ENCODE results near the gene DNM3.
"Not testable (repeated sequence)": the region's sequence is repeated elsewhere in the genome, so short reads cannot be mapped to it uniquely, and the experiment has no call there.

Gene DNM3

DNA sequence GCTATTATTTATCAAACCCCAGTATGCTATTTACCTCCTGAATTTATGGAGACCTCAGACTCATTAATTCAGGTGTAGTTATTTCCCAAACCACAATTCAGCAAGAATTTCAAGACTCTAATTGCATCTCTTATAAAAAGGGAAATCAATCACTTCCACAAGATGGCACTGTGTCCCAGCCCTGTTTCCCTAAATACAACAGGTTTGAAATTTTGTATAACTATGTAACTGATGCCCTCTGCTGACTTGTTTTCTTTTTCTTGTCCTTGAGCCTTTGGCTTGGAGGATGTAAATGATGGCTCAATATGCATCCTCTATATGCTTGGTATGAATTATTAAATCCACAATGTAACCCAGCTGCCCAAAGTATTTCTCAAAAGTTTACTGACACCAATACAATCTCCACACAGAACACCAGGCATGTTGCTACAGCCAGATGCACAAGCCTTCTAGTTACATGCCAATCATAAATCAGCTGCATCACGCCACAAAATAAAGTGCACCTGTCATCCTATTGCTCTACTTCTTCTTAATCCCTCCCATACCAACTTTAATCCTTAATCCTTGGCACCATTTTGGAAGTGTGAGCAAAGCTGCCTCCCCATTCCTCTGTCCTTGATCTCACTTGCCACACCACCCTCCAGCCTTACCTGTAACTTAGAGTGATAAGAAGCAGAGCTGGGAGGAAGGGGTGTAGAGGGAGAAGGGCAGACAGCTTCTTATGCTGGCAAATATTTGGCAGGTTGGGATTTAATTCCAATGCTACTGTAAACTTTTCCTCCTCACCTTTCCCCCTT, 588.2 kb downstream of the DNM3 start:
- TF ChIP-seq, protein P1, sequence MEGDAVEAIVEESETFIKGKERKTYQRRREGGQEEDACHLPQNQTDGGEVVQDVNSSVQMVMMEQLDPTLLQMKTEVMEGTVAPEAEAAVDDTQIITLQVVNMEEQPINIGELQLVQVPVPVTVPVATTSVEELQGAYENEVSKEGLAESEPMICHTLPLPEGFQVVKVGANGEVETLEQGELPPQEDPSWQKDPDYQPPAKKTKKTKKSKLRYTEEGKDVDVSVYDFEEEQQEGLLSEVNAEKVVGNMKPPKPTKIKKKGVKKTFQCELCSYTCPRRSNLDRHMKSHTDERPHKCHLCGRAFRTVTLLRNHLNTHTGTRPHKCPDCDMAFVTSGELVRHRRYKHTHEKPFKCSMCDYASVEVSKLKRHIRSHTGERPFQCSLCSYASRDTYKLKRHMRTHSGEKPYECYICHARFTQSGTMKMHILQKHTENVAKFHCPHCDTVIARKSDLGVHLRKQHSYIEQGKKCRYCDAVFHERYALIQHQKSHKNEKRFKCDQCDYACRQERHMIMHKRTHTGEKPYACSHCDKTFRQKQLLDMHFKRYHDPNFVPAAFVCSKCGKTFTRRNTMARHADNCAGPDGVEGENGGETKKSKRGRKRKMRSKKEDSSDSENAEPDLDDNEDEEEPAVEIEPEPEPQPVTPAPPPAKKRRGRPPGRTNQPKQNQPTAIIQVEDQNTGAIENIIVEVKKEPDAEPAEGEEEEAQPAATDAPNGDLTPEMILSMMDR (IDR thresholded peaks at IDR 0.05; ENCODE audit: low read depth, low read length), result peak; percentile 80
- DNase-seq (ENCODE audit: extremely low read depth, low read depth), result peak; percentile 56

DNA sequence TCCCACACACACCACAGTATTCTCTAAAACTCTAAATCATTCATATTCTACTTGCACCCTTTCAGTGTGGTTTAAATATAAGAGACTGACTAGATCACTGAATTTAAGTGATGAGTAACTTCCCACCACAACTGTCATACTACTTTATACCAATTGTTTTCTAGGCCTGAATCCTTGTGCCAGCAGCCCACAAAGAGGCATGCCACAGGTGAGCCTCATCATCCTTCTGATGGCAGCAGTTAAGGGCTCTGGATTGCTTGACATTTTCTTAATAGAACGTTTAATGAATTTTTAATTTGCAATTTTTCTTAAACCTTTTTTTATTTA, 588.8 kb downstream of the DNM3 start:
- TF ChIP-seq, protein P1 (IDR thresholded peaks at IDR 0.05; ENCODE audit: low read depth, low read length), result no peak
- DNase-seq (ENCODE audit: extremely low read depth, low read depth), result no peak

DNA sequence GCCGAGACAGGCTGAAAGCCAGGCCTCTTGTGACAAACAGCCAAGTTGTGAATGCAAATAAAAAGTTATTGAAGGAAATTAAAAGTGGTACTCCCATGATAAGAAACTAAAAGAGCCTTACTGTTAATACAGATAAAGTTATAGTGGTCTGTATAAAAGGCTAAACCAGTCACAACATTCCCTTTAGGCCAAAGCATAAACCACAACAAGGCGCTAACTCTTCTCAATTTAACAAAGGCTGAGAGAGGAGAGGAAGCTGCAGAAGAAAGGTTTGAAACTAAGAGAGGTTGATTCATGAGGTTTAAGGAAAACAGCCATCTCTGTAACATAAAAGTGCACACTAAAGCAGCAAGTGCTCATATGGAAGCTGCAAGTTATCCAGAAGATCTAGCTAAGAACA, 589.9 kb downstream of the DNM3 start:
- DNase-seq (ENCODE audit: extremely low read depth, low read depth), result no peak
- TF ChIP-seq, protein P1 (IDR thresholded peaks at IDR 0.05; ENCODE audit: low read depth, low read length), result no peak

DNA sequence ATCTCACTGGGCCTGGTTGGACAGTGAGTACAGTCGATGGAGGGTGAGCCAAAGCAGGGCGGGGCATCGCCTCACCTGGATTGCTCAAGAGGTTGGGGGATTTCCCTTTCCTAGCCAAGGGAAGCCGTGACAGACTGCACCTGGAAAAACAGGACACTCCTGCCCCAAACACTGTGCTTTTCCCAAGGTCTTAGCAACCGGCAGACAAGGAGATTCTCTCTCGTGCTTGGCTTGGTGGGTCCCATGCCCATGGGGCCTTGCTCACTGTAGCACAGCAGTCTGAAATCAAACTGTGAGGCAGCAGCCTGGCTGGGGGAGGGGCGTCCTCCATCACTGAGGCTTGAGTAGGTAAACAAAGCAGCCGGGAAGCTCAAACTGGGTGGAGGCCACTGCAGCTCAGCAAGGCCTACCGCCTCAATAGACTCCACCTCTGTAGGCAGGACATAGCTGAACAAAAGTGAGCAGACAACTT, 590.5 kb downstream of the DNM3 start:
- TF ChIP-seq, protein P1 (IDR thresholded peaks at IDR 0.05; ENCODE audit: low read depth, low read length), result no peak
- no peak for DNase-seq (ENCODE audit: extremely low read depth, low read depth)

DNA sequence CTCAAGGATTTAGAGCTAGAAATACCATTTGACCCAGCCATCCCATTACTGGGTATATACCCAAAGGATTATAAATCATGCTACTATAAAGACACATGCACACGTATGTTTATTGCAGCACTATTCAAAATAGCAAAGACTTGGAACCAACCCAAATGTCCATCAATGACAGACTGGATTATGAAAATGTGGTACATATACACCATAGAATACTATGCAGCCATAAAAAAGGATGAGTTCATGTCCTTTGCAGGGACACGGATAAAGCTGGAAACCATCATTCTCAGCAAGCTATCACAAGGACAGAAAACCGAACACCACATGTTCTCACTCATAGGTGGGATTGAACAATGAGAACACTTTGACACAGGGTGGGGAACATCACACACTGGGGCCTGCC, 595.9 kb downstream of the DNM3 start:
- DNase-seq (ENCODE audit: extremely low read depth, low read depth), result not testable (repeated sequence)

DNA sequence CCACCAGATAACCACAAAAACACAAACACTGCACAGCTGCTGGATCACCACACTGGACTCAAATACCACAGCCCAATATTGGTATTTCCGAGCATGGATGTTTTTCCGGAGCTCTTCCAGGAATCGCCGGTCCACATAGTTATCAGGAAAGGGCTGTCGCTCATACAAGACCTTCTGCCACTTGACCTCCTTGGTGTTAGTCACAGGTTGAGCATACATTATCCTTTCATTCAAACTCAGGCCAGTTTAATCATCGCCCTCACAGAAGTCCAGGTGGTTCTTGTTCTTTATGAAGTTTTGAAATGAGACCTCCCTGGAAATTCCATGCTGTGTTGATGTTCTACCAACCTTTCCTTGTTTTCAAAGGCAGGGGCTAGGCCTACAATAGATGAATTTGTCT, 601.1 kb downstream of the DNM3 start:
- TF ChIP-seq, protein P1 (IDR thresholded peaks at IDR 0.05; ENCODE audit: low read depth, low read length), result no peak
- DNase-seq (ENCODE audit: extremely low read depth, low read depth), result no peak

DNA sequence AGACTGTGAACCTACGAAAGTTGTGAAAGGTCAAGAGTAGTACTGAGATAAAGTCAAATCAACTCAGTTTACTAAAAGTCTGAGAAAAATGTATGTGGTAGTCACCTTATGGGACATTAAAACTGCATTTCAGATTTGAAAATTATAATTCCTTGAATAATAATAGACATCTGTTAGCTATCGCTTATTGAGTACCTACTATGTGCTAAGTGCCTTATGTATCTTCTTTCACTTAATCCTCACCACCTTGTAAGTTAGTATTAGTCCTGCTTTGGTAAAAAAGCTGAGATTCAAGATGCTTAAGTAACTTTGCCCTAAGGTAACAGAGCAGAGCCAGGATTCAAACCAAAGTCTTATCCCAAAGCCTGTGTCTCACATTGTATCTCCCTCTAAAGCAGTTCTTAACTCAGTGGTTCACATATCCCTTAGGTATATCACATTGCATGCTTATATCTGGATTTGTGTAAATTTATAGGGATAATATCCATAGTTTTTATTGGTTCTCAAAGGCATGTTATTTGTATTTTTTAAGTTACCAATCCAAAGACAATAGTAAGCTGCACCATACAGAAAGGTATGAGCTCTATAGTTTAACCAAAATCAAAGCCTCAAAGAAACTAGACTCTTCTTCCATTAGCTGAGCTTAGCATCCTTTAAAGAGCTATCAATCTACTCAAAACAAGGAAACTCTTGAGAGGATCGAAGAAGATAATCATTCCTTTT, 601.7 kb downstream of the DNM3 start:
- DNase-seq (ENCODE audit: extremely low read depth, low read depth), result no peak
- TF ChIP-seq, protein P1 (IDR thresholded peaks at IDR 0.05; ENCODE audit: low read depth, low read length), result no peak

Data from AG09319 (cell line).